GM21447 (cell line): ENCODE results near the gene GUCY1A2.
"Not testable (repeated sequence)": the region's sequence is repeated elsewhere in the genome, so short reads cannot be mapped to it uniquely, and the experiment has no call there.

Source experiments
- ATAC-seq: cut with Tn5 transposase; IDR thresholded peaks from one replicate; pipeline ENCODE4 v1.9.1; 2021; ENCODE audit not compliant: unreplicated experiment

Gene GUCY1A2

GRCh38 chr11:107018219-107018901, at the start of gene GUCY1A2:
GUCY1A2 (minus strand) TSS chr11:107018476; CDS start chr11:107018055, 421 bp downstream.
- ATAC-seq, result peak; percentile 17

DNA sequence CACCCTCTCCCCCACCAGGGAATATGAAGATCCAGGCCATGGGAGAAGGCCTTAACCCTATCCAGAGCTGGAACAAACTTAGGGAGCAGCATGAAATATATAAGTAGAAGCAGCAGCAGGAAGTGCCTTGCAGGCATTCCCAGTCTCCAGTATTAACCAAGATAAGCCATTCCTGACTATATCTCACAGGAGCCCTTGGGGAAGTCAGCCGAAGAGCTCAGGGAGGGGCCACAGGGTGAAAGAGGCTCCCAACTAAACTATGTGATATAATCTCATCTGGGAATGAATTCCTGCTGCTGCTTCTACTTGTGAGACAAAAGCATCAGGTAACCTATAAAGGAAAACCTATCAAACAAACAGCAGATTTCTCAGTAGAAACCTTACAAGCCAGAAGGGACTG, 36.1 kb upstream of the GUCY1A2 start:
- ATAC-seq, result no peak

DNA sequence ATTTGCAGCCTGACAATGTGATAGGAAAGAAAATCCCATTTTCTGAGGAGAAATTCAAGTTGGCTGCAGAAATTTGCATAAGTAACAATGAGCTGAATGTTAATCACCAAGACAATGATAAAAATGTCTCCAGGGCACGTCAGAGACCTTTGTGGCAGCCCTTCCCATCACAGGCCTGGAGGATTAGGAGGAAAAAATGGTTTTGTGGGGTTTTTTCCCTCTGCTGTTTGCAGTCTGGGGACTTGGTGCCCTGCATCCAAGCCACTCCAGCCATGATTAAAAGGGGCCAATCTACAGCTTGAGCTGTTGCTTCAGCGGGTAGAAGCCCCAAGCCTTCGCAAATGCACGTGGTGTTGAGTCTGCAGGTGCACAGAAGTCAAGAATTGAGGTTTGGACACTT, 33.1 kb upstream of the GUCY1A2 start:
- ATAC-seq, result not testable (repeated sequence)

DNA sequence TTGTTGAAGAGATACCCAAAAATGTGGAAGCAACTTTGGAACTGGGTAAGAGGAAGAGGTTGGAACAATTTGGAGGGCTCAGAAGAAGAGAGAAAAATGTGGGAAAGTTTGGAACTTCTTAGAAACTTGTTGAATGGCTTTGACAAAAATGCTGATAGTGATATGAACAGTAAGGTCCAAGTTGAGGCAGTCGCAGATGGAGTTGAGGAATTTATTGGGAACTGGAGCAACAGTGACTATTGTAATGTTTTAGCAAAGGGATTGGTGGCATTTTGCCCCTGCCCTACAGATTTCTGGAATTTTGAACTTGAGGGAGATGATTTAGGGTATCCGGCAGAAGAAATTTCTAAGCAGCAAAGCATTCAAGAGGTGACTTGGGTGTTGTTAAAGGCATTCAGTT, 32.6 kb upstream of the GUCY1A2 start:
- not testable (repeated sequence) for ATAC-seq

DNA sequence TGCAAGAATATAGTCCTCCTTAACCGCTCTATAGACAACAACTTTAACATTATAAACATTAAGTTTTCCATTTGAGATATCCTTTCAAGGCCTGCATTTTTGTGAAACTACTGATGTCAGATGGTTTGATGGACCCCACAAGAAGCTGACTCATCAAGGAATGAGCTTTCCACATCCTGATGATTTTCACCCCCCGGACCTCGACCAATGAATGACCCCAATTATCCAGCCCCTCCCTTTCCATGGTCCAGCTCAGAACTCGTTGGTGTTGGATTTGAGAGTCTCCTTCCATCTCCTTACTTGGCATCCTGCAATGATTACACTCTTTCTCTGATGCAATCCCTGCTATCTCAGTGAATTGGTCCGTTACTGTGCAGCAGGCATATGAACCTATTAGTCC, 31.8 kb upstream of the GUCY1A2 start:
- no peak for ATAC-seq

- no peak for ATAC-seq
These were observed 26.2 kb upstream of the GUCY1A2 start for GRCh38 chr11:107044503-107044902.

GRCh38 chr11:107043242-107044006, 25.1 kb upstream of the GUCY1A2 start:
- ATAC-seq, result peak; percentile 65

GRCh38 chr11:107042748-107043147, 24.5 kb upstream of the GUCY1A2 start:
- ATAC-seq, result no peak

GRCh38 chr11:107041088-107041444, 22.8 kb upstream of the GUCY1A2 start:
- ATAC-seq, result peak; percentile 41

GRCh38 chr11:107040433-107041087, 22.3 kb upstream of the GUCY1A2 start:
- ATAC-seq, result no peak

DNA sequence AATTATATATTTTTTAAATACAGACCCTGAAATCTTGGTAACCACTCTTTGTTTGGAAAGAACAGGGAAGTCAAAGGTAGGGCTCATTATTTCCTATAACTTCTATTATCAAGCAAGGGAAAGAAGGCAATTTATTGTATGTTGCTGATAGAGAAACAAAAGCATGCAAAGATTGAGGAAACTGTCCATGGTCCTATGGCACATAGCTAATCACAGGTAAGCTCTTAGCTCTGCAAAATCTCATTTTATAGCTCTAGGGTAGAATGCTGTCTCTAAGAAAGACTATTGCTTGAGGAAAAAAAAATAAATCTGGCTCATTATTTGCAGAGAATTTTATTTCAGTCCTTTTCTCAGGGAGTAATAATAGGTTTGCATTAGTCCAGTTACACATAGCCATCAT, 7.4 kb upstream of the GUCY1A2 start:
- no peak for ATAC-seq

DNA sequence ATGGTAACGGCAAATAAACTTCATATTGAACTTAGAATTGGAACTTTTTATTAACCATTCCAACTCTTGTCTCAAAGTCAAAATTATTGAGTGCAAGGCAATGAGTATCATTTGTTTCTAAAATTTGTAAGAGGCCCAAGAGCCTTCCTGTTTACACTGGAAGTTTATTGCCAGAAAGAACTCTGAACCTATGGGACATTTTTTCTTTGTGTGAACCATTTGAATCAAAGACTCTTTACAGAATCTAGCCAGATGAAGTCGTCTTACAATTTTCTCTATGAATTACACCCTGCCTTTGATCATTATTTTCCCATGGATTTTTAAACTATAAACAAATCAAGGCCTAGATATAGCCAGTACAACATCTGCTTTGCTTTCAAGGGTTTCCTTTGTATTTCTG, 2.3 kb upstream of the GUCY1A2 start:
- ATAC-seq, result no peak

DNA sequence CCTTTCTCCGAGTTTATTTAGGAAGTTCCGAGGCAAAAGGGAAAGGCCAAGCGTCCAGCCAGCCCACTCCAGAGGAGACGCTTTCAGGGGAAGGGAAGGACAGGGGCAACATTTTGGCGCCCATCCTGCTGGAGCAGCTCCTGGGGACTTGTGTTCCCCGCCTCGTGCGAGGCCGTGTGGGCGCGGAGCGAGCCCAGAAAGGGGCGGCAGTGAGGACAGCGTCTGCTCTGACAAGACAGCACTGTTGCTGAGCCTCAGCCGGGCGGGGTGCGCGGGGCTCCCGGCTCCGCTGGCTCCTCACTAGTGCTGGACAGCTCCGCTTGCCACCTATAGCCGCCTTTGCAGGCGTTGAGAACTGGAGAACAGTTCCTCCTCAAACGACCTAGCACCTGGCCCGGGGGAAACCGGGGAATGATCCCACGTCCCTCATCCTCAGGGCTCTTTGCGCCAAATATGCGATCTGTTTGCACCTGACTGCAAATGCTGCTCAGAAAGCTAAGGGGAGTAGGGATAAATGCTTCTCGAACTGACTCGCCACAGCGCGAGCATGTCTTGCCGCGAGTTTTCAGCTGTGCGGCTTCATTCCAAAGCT, 722 bp upstream of the GUCY1A2 start:
- ATAC-seq, result no peak

DNA sequence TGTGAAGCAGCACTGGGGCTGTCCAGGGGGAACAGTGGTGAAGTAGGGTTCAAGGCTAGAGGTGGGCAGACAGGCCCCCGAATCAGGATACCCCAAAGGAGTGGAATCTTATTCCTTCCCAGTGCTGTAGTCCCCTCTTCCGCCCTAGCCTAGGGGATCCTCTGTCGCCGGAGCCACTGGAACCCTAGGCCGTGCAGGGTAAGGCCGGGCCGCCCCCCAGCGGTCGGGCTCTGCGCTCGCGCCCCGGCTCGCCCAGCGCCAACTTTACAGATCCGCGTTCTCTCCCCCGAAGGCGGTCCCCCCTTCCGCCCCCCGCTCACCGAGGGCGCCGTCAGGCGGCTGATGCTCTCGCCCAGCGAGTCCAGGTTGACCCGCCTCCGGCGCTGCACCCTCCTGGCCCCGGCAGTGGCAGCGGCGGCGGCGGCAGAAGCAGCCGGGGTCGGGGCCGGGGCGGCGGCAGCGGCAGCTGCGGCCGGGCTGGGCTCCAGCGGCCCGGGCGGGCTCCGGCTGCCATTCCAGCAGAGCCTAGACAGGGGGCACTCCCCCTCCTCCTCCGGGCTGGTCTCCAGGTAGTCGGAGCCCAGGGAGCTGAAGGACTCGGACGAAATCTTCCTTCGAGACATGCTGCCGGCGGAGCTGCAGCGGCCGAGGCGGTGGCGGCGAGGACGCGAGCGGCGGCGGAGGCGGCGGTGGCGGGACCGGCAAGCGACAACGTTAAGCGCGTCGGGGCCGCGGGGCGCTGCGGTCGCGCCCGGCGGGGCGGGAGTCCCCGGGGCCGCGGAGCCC, 650 bp downstream of the GUCY1A2 start:
- peak; percentile 61 for ATAC-seq

DNA sequence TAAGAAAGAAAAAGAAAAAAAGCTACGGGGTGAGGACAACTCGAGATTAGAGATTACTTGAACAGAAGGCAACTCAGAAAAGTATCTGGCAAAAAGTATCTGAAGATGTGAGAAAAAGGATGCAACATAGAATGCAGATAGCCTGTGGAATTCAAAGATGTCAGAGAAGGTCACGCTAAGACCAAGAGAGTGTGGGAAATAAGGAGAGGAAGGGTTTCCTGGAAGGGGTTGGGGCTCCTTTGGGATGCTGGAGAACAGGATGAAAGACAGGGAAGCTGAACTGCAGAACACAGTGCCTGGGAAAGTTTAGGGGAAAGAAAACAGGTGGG, 1.2 kb downstream of the GUCY1A2 start:
- ATAC-seq, result no peak

DNA sequence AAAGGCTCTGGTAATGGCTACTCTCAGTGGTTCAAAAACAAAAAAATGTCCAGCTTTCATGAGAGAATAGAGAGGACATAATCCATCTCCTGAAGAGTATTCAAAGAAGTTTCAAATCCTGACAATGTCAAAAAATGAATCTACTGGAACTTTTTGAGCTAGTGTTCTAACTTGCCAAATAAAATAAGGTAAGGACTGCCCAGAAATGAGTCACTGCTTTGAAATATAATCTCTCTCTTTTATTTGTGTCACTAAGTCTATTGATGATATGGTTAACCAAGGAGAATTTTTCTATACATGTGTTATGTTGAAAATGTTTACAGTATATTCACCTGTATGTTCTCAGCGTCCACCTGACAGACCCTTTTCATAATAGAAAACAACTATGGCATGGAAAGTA, 3.4 kb downstream of the GUCY1A2 start:
- ATAC-seq, result no peak

DNA sequence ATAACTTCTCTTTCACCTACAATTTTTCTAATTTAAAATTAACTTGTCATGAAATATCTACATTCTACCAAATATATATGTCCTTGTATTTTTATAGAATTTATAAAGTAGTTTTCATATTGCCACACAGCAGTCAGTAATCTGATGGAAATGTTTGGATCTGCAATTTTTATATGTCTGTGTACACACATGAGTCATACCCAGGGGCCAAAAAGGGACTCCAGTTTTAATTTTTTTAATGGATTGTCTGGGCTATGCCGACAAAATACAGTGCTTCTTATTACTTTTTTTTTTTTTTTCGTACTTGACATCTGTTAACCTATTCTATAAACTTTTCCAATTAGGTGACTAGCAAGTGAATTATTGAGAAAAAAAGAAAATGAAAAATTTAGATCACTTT, 6.3 kb downstream of the GUCY1A2 start:
- ATAC-seq, result no peak

DNA sequence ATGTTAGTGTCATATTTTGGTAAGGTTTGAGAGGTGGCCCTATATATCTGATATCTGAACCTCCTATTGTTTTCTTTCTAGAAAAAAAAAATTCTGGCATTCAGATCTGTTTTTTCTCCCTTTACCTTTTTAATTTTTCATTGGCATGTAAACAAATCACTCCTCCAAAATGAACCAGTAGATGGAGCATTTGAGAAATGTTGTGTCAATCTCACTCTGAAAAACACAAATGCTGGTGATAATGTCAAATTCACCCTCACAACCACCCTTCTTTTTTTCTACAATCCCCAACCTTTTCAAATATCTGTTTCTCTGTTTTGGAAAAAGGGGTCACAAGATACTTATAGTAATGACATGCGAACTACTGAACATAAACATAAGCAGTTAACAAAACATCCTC, 9.1 kb downstream of the GUCY1A2 start:
- no peak for ATAC-seq

DNA sequence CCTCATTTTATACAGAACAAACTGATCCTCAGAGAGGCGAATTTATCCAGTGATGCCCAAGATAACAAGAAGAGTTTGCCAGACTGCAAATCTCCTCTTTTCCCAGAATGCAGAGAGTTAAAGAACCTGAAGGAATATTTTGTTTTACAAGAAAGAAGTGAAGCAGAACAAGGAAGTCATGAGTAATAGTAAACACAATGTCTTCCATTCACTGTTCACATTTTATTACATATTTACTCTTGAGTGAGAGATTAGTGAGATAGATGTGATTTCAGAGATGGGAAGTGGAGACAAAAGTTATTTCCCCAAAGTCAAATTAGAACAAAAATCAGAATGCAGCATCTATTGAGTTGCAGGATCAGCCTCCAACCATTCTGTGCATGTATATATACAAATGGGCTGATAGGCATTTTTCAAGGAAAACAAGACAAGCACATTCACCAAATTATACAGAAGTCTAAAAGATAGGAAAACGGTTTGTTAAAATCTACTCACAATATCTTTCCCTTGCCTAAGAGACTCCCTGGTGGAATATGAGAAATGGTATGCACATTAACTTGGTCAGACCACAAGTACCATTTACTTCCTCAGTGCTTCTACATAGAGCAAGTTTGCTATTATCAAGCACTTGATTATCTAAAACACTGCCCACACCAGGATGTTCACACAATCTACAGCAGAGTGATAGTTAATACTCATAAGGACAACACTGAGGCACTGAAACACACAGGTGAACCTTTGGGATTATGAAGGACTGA, 12.0 kb downstream of the GUCY1A2 start:
- ATAC-seq, result no peak

DNA sequence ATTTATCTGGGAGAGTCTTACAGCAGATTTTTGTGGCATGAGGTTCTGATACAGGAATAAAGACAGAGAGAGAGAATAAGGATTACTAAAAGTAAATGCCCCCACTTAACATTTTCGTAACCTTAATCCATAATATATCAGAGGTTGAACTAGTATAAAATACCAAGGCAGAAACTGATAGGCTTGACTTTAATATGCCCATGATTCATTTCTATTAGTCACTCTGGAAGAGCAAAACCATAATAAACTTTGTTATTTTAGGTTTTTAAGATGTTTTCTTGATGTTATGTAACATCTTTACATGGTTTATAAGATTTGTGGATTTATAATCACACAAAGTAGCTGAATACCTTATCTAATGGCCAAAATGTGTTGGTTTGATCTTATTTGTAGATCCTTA, 19.1 kb downstream of the GUCY1A2 start:
- no peak for ATAC-seq

DNA sequence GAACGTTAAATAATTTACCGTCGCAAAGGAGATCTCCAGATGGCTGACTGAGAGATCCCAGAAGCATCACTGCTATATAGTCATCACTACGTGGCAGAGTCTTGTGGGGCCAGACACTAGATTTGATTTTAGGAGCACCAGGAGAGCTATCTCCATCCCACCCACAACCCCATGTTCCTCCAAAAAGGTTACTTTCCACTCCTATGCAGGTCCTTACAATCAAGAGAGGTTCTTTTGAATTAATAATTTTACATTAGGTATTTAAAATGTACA, 19.4 kb downstream of the GUCY1A2 start:
- no peak for ATAC-seq
